Endothelial cell (in vitro differentiated cells): Measurements from ENCODE around the gene SLC8A1. TPM values are rescaled to one million over a fixed set of nuclear protein-coding genes. Genes with fewer than 3 reads are reported as not detected.

Experiments used
- DNase-seq: peaks from one replicate; pipeline ENCODE4 v3.0.0; 2021; ENCODE audit warnings: low spot score
- H3K27ac Mint-ChIP-seq: one replicate; pipeline ENCODE4 v1.8.0; 2021; ENCODE audit warnings: mixed read lengths, inconsistent platforms; ENCODE audit not compliant: unreplicated experiment
- H3K27me3 Mint-ChIP-seq: one replicate; pipeline ENCODE4 v1.8.0; 2021; ENCODE audit warnings: mild to moderate bottlenecking, moderate library complexity, mixed read lengths, inconsistent platforms; ENCODE audit not compliant: unreplicated experiment
- H3K36me3 Mint-ChIP-seq: one replicate; pipeline ENCODE4 v1.8.0; 2021; ENCODE audit warnings: mild to moderate bottlenecking, low read depth, mixed read lengths, inconsistent platforms; ENCODE audit not compliant: unreplicated experiment
- H3K4me1 Mint-ChIP-seq: one replicate; pipeline ENCODE4 v1.8.0; 2021; ENCODE audit warnings: mild to moderate bottlenecking, mixed read lengths, inconsistent platforms; ENCODE audit not compliant: unreplicated experiment
- H3K4me3 Mint-ChIP-seq: one replicate; pipeline ENCODE4 v1.8.0; 2021; ENCODE audit warnings: mild to moderate bottlenecking, mixed read lengths, inconsistent platforms; ENCODE audit not compliant: unreplicated experiment
- H3K9me3 Mint-ChIP-seq: one replicate; pipeline ENCODE4 v1.8.0; 2021; ENCODE audit warnings: mixed read lengths, inconsistent platforms; ENCODE audit not compliant: unreplicated experiment
- CTCF ChIP-seq: fragments of 200-600 bp; sonication (generic); IDR thresholded peaks from one replicate; pipeline ENCODE4 v1.5.0; 2021; ENCODE audit warnings: antibody characterized with exemption; ENCODE audit not compliant: unreplicated experiment
- total RNA-seq: library from RNA; stranded (reverse); fragmentation: NEBNext Ultra II Directional; extraction: Animal tissue kit (Norgen Biotek cat#: 25700); gene quantifications from one replicate; pipeline ENCODE4 v1.2.1, GENCODE V29; 2021; ENCODE audit not compliant: unreplicated experiment

Gene SLC8A1
- total RNA-seq, 1 donor from 2014 or later: 0.80 TPM

GRCh38 chr2:40208463-40208862 lies 243.4 kb downstream of the SLC8A1 start:
- Mint-ChIP-seq H3K4me1 (no peaks in the 10 kb centered on the region), H3K27ac (no peak overlapping the region), H3K9me3 (no peaks in the 10 kb centered on the region), H3K4me3 (no peak overlapping the region), H3K36me3 (no peaks in the 10 kb centered on the region), H3K27me3 (no peaks in the 10 kb centered on the region)
- DNase-seq: no peak
- no peak for TF ChIP-seq CTCF

GRCh38 chr2:40204268-40204667 lies 247.6 kb downstream of the SLC8A1 start:
- no peaks in the 10 kb centered on the region for H3K36me3 Mint-ChIP-seq
- no peak overlapping the region for H3K27ac Mint-ChIP-seq
- no peaks in the 10 kb centered on the region for H3K4me1 Mint-ChIP-seq
- H3K9me3 Mint-ChIP-seq: no peaks in the 10 kb centered on the region
- DNase-seq: no peak
- H3K27me3 Mint-ChIP-seq: no peaks in the 10 kb centered on the region
- no peak overlapping the region for H3K4me3 Mint-ChIP-seq
- no peak for TF ChIP-seq CTCF

- DNase-seq: no peak
- no peak for TF ChIP-seq CTCF
- H3K27ac Mint-ChIP-seq: no peak overlapping the region
- no peaks in the 10 kb centered on the region for H3K4me1 Mint-ChIP-seq
- no peaks in the 10 kb centered on the region for H3K9me3 Mint-ChIP-seq
- no peak overlapping the region for H3K4me3 Mint-ChIP-seq
- no peaks in the 10 kb centered on the region for H3K36me3 Mint-ChIP-seq
- no peaks in the 10 kb centered on the region for H3K27me3 Mint-ChIP-seq
Observed at GRCh38 chr2:40202798-40203400, 249.0 kb downstream of the SLC8A1 start.

- no peak for DNase-seq
- TF ChIP-seq CTCF: no peak
- Mint-ChIP-seq H3K4me3 (no peak overlapping the region), H3K27ac (no peak overlapping the region), H3K9me3 (no peaks in the 10 kb centered on the region), H3K36me3 (no peaks in the 10 kb centered on the region), H3K4me1 (no peaks in the 10 kb centered on the region), H3K27me3 (no peaks in the 10 kb centered on the region)
Observed at GRCh38 chr2:40201425-40201824, 250.5 kb downstream of the SLC8A1 start.

GRCh38 chr2:40200366-40200915 lies 251.4 kb downstream of the SLC8A1 start:
- Mint-ChIP-seq H3K27me3 (no peaks in the 10 kb centered on the region), H3K4me3 (no peak overlapping the region), H3K4me1 (no peaks in the 10 kb centered on the region), H3K9me3 (no peaks in the 10 kb centered on the region), H3K27ac (no peak overlapping the region), H3K36me3 (no peaks in the 10 kb centered on the region)
- DNase-seq: no peak
- no peak for TF ChIP-seq CTCF
